KOPT-K1 (cell line): ENCODE measurements around the gene MTNR1A.

Source experiments
- H3K27ac ChIP-seq: fragments of 200-600 bp; sonication (generic); 2 replicates; pipeline ENCODE4 v1.5.1; 2016; ENCODE audit warnings: antibody characterized with exemption, mild to moderate bottlenecking, low read depth, low read length; ENCODE audit not compliant: poor library complexity, severe bottlenecking
- H3K36me3 ChIP-seq: fragments of 200-600 bp; sonication (generic); 2 replicates; pipeline ENCODE4 v1.5.1; 2017; ENCODE audit warnings: antibody characterized with exemption, mild to moderate bottlenecking, low read length, moderate library complexity; ENCODE audit not compliant: insufficient read depth
- H3K9me3 ChIP-seq: fragments of 200-600 bp; sonication (generic); 2 replicates; pipeline ENCODE4 v1.5.1; 2017; ENCODE audit warnings: antibody characterized with exemption, low read length, mild to moderate bottlenecking; ENCODE audit not compliant: insufficient read depth, poor library complexity, severe bottlenecking

The MTNR1A gene

GRCh38 chr4:186485561-186486062, 69.8 kb downstream of the MTNR1A start:
- Histone ChIP-seq H3K36me3 (no peaks in the 10 kb centered on the region), H3K27ac (no peak overlapping the region), H3K9me3 (peaks cover 9% of the 10 kb centered on the region)

DNA sequence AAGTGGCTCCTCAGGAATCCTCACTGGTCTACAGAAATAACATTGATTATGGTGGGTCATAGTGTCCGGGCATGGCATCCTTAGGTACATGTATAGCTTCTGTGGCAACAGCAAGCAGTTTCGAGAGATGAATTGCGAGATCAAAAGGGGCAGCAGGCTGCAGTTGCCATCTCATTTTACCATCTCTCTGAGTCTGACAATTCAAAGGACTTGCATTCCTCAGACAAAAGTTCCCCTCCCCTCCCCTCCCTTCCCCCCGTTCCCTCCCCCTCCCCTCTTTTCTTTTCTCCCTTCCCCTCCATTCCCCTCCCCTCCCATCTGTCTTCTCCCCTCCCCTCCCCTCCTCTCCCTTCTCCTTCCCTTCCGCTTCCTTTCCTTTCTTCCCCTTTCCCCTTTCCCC, 70.2 kb downstream of the MTNR1A start:
- Histone ChIP-seq H3K9me3 (peaks cover 4% of the 10 kb centered on the region), H3K36me3 (no peaks in the 10 kb centered on the region), H3K27ac (no peak overlapping the region)

- no peaks in the 10 kb centered on the region for H3K9me3 ChIP-seq
- H3K27ac ChIP-seq: no peak overlapping the region
- no peaks in the 10 kb centered on the region for H3K36me3 ChIP-seq
Measured at GRCh38 chr4:186483656-186484055, 71.7 kb downstream of the MTNR1A start.
